HG03097 (cell line): ENCODE data around the gene THRB.

Experiments
- ATAC-seq: cut with Tn5 transposase; IDR thresholded peaks from one replicate; pipeline ENCODE4 v1.9.1; 2021; ENCODE audit not compliant: unreplicated experiment, low FRiP score

The THRB gene

GRCh38 chr3:24288496-24289236 lies 206.0 kb downstream of the THRB start:
- no peak for ATAC-seq

DNA sequence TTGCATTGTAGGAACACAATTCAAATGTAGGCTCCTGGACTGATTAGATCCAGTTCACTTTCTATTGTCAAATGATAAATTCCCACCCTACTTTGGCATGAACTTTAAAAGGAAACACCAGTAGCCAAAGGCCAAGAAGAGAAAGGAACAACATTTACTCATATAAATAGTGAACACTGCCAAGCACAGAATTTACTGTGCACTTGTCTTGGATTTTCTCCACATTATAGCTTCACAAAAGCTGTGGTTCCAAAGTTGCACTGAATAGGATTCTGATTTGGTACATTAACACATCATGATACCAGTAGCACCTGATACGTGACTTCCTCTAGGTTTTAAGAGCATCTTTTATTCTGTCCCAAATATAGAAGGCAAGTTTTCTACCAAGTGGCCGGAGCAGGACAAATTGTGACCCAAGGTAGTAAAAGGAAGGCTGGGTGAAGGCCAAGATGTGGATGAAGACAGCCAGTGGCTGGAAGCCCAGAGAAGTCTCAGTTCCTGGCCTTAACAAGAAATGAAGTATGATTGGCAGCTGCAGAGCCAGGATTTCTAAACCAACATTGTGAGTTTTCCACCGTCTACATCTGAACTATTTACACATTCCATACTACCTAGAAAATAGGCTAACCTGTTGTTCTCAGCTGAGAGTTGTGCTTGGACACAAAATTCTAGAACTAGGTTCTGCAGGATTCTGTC lies 206.7 kb downstream of the THRB start:
- no peak for ATAC-seq

DNA sequence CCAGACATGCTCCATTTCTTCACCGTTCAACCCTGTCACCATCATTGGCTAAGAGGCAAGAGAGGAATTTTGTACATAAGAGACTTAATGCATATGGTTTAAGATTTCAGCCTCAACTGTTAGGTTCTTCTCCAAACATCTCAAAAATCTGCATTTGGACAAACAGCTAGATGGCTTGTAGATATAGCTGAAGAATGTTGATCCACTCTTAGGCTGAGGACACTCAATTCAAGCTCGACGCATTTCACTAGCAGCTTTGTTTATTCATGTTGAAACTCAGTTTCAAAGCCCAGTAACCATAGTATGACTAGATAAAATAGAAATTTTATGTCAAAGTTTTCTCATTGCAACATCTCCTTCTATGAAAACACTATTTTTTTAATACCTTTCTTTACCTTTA lies 208.2 kb downstream of the THRB start:
- no peak for ATAC-seq

- ATAC-seq, result no peak
These were observed 216.1 kb downstream of the THRB start for GRCh38 chr3:24278543-24278942.

GRCh38 chr3:24273491-24273890 lies 221.2 kb downstream of the THRB start:
- no peak for ATAC-seq

DNA sequence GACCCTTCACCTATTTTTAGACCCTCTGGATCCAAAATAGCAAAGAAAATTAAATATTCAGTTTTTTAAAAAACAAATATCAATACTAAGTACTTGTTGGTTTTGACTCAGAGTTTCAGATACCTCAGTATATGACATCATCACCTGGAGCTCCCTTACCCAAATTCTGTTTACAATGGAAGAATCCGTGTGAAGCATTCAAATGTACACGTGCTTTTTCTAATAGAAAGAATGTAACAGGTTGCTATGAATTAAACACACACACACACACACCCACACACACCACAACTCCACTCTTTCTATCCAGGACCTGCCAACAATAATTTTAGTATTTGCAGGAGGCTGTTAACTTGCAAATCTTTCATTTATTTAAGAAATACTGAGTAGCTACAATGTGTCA lies 221.8 kb downstream of the THRB start:
- no peak for ATAC-seq

GRCh38 chr3:24272408-24272807 lies 222.2 kb downstream of the THRB start:
- no peak for ATAC-seq

DNA sequence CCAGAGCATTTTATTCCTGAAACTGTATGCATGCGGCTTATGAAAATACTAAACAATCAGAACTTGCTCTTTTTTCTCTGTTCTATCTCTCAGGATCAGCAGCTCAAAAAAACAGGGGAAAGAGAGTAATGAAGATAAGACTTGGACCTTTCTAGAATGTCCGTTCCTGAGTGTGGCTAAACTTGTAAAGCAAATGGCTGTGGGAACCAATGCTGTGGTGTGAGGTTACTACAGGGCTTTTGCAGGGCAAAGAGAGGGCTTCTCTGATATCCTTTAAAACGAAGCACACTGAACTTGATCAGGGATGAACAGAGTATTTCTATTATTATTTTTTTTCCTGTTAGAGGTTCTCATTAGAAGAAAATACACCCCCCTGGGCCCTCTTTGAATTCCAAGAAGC lies 223.4 kb downstream of the THRB start:
- ATAC-seq, result no peak

DNA sequence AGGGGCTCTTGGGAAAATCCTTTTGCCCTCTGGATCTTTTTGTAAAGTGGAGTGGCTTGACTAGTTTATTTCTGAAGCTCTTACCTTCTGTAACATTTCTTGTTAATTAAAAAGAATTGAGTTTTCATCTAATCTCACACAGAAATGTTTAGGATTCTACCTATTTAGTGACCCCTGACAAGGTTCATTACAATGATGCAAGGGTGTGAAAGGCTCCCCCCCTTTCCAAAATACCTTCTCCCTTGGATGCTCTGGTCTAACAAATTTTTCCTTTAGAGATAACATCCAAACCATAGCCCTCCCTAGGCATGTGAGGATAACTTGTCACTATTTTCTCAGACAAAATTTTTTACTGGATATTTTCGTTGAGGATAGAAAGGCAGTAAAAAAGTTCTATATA lies 223.9 kb downstream of the THRB start:
- ATAC-seq, result no peak

DNA sequence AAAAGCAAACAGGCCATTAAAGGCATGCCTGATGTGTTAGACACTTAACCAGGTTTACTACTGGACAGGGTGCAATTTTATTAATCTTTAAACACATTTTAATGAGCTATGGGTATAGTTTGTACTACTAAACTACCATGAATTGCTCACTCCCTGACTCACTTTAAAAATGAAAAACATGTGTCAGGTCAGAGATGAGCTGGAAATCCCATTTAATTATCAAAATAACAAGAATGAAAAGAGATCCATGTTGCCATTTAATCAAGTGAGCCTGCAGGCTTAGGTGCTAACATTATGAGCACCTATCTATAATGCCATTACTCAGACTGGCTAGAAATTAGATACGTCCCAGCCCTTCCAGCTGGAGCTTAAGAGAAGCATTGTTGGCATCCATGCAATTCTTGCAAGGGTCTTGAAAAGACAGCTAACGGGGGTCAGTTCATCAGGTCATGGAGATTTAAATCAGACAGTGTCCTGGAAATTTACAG lies 224.4 kb downstream of the THRB start:
- no peak for ATAC-seq

DNA sequence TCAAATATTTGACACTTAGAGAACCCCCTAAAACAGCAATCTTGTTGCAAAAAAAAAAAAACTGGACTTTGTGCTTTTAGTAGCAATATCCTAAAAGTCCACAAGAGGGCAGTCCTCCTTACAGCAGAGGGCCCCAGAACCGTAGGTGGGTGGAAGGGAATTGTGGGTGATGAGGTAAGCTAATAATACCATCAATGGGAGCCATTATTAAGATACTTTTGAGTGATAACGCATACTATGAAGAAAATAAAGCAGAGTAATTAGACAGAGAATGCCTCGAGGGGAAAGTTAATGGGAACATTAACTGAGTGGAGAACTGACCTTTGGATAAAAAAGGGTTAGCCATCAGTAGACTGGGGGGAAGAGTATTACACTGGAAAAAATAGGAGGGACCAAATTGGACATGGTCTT lies 229.9 kb downstream of the THRB start:
- ATAC-seq, result no peak

- no peak for ATAC-seq
These were observed 230.6 kb downstream of the THRB start for GRCh38 chr3:24264011-24264410.

GRCh38 chr3:24263069-24263668 lies 231.5 kb downstream of the THRB start:
- no peak for ATAC-seq

DNA sequence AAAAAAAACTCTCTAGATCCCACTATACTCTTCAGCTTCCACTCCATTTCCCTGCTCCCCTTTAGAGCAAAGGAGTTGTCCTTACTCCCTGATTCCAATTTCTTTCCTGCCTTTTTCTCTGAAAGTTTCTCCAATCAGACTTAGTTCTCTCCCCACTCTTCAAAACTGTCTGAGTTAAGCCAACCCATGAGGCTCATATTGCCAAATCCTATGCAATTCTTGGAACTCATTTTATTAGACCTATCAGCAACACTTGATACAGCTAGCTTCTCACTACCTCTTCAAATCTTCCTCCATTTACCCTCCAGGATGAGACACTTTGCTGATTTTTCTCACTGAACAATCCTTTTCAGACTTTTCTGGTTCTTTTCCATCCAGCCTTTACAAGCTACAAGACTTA lies 233.1 kb downstream of the THRB start:
- no peak for ATAC-seq

- ATAC-seq, result no peak
These were observed 234.6 kb downstream of the THRB start for GRCh38 chr3:24259901-24260512.

GRCh38 chr3:24258727-24259600 lies 235.7 kb downstream of the THRB start:
- no peak for ATAC-seq

- ATAC-seq, result no peak
These were observed 236.4 kb downstream of the THRB start for GRCh38 chr3:24258260-24258659.

DNA sequence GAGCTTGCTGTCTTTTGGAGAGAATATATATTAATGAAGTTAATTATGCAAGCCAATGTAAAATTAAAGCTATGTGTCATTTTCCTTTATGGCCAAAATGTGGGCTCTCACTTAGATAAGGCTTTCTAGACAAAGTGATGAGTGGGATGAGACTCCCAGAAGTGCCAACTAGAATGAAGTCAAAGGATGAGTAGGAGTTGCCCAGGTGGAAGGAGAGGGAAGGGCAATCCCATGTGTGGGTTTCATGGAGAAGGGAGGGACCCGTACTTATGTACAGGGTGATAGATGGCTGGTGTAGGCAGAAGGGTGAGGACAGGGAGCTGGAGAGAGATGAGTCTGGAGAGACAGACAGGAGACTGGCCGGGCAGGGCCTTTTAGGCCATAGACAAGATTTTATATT lies 239.2 kb downstream of the THRB start:
- no peak for ATAC-seq

DNA sequence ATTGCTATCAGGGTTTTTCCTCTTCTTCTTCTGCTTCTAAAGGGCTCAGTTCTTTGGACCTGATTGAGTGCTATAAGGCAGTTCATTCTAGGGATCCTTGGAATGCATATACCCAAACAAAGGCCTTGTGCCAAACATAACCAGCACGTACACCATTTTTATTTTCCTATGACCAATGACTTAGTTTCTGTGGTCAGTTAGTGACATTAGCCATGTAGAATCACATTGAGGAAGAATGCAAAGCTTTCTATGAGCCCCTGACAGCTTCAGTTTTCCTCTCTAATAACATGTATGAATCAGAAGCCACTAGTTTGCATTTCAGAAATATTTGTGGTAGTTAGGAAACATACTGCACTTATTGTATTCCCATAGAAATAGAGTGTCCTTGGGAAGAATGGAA lies 240.0 kb downstream of the THRB start:
- ATAC-seq, result no peak

GRCh38 chr3:24253336-24253735 lies 241.3 kb downstream of the THRB start:
- ATAC-seq, result no peak
